HG03066 (cell line): ENCODE results near the gene MID1.

Experiments used
- ATAC-seq: cut with Tn5 transposase; IDR thresholded peaks from one replicate; pipeline ENCODE4 v1.9.1; 2021; ENCODE audit warnings: low read depth; ENCODE audit not compliant: unreplicated experiment

The MID1 gene

GRCh38 chrX:10620121-10620699, at the start of gene MID1:
Gene MID1 (minus strand): TSS chrX:10620585. CDS start chrX:10567547, 53,038 bp downstream.
- ATAC-seq, result no peak

- no peak for ATAC-seq
Measured at GRCh38 chrX:10667143-10667542, 46.8 kb upstream of the MID1 start.

- no peak for ATAC-seq
Measured at GRCh38 chrX:10666102-10666501, 45.7 kb upstream of the MID1 start.

- no peak for ATAC-seq
Measured at GRCh38 chrX:10665681-10666080, 45.3 kb upstream of the MID1 start.

GRCh38 chrX:10660171-10660570, 39.8 kb upstream of the MID1 start:
- no peak for ATAC-seq

- no peak for ATAC-seq
Measured at GRCh38 chrX:10656214-10656613, 35.8 kb upstream of the MID1 start.

- ATAC-seq, result no peak
Measured at GRCh38 chrX:10654960-10655359, 34.6 kb upstream of the MID1 start.

- ATAC-seq, result no peak
Measured at GRCh38 chrX:10653302-10653701, 32.9 kb upstream of the MID1 start.

GRCh38 chrX:10649265-10649664, 28.9 kb upstream of the MID1 start:
- ATAC-seq, result no peak

GRCh38 chrX:10648614-10649013, 28.2 kb upstream of the MID1 start:
- ATAC-seq, result no peak

GRCh38 chrX:10636851-10637250, 16.5 kb upstream of the MID1 start:
- ATAC-seq, result no peak

GRCh38 chrX:10636337-10636736, 16.0 kb upstream of the MID1 start:
- ATAC-seq, result no peak

- no peak for ATAC-seq
Measured at GRCh38 chrX:10634392-10635161, 14.2 kb upstream of the MID1 start.

GRCh38 chrX:10633722-10634121, 13.3 kb upstream of the MID1 start:
- no peak for ATAC-seq

- ATAC-seq, result no peak
Measured at GRCh38 chrX:10631416-10632145, 11.2 kb upstream of the MID1 start.

- no peak for ATAC-seq
Measured at GRCh38 chrX:10630320-10630719, 9.9 kb upstream of the MID1 start.

- ATAC-seq, result no peak
Measured at GRCh38 chrX:10629905-10630304, 9.5 kb upstream of the MID1 start.

- no peak for ATAC-seq
Measured at GRCh38 chrX:10628906-10629305, 8.5 kb upstream of the MID1 start.

- no peak for ATAC-seq
Measured at GRCh38 chrX:10622197-10622596, 1.8 kb upstream of the MID1 start.

- no peak for ATAC-seq
Measured at GRCh38 chrX:10619425-10620046, 849 bp downstream of the MID1 start.

GRCh38 chrX:10618961-10619360, 1.4 kb downstream of the MID1 start:
- no peak for ATAC-seq
